H1 (cell line): Measurements from ENCODE around the gene FBLIM1. TPM values are rescaled to one million over a fixed set of nuclear protein-coding genes. Genes with fewer than 3 reads are reported as not detected.
A peak's percentile ranks its signal among the peaks of the same experiment; 100 is the strongest.

ENCODE experiments used
- CTCF ChIA-PET: fragments of 300-600 bp; sonication (Branson Sonifier 250); formaldehyde crosslinking; loops from one replicate; lab custom pipeline; 2021; ENCODE audit not compliant: partially characterized antibody; lab: Charles Lee
- POLR2A ChIA-PET: fragments of 300-600 bp; sonication (Branson Sonifier 250); formaldehyde crosslinking; loops from one replicate; lab custom pipeline; 2021; ENCODE audit warnings: inconsistent platforms; ENCODE audit not compliant: partially characterized antibody; lab: Charles Lee
- DNase-seq, 2 experiments: peaks; one replicate each; pipeline versions ENCODE4 v3.0.0 to v3.0.0-alpha.2; 2010 to 2022; ENCODE audit warnings: low spot score in 2 of 2, low read depth in 1 of 2, mixed read lengths in 1 of 2
- FAIRE-seq: peaks from 2 replicates; lab custom pipeline; 2011; peaks lifted over from hg19 to GRCh38; lab: Jason Lieb, UNC
- H2AFZ ChIP-seq: 2 replicates; pipeline ENCODE4 v1.8.1; 2012; ENCODE audit warnings: low read length, inconsistent platforms
- H2AK5ac ChIP-seq: 2 replicates; pipeline ENCODE4 v1.6.1; 2013; ENCODE audit warnings: low read depth, low read length
- H2BK120ac ChIP-seq: replicated peaks from 2 replicates; pipeline ENCODE3; 2013; ENCODE audit warnings: low read depth, low read length, inconsistent platforms
- H2BK12ac ChIP-seq: 2 replicates; pipeline ENCODE4 v1.6.1; 2013; ENCODE audit warnings: low read depth, low read length
- H2BK15ac ChIP-seq: 2 replicates; pipeline ENCODE4 v1.6.1; 2013; ENCODE audit warnings: low read length
- H2BK20ac ChIP-seq: 2 replicates; pipeline ENCODE4 v1.6.1; 2013; ENCODE audit warnings: low read length
- H2BK5ac ChIP-seq: 2 replicates; pipeline ENCODE4 v1.6.1; 2013; ENCODE audit warnings: low read depth, low read length
- H3K14ac ChIP-seq: 2 replicates; pipeline ENCODE4 v1.6.1; 2013; ENCODE audit warnings: inconsistent platforms; ENCODE audit not compliant: insufficient read length
- H3K18ac ChIP-seq: 2 replicates; pipeline ENCODE4 v1.6.1; 2013; ENCODE audit warnings: low read length; ENCODE audit errors: extremely low read depth
- H3K23ac ChIP-seq: 2 replicates; pipeline ENCODE4 v1.6.1; 2013; ENCODE audit warnings: inconsistent platforms; ENCODE audit not compliant: insufficient read length
- H3K23me2 ChIP-seq: 2 replicates; pipeline ENCODE4 v1.6.1; 2013; ENCODE audit warnings: low read depth, low read length
- H3K27ac ChIP-seq: 2 replicates; pipeline ENCODE4 v1.6.1; 2011; ENCODE audit warnings: low read depth, low read length, inconsistent platforms
- H3K27me3 ChIP-seq, 4 experiments: replicated peaks in 1 of 4; 1 replicate in 1 of 4; 2 replicates in 3 of 4; pipeline versions ENCODE4 v1.6.1 to v1.8.1; 2011 to 2013; ENCODE audit warnings: low read length in 3 of 4, mild to moderate bottlenecking in 3 of 4, inconsistent platforms in 2 of 4, mixed read lengths in 2 of 4, moderate library complexity in 1 of 4; ENCODE audit not compliant: control insufficient read depth in 3 of 4, insufficient read depth in 3 of 4; ENCODE audit errors: extremely low read depth in 1 of 4
- H3K36me3 ChIP-seq, 4 experiments: 2 replicates each; pipeline versions ENCODE4 v1.6.1 to v1.8.1; 2011 to 2013; ENCODE audit warnings: mild to moderate bottlenecking in 4 of 4, low read length in 3 of 4, moderate library complexity in 2 of 4, control low read depth in 1 of 4, inconsistent platforms in 1 of 4; ENCODE audit not compliant: insufficient read depth in 4 of 4, control insufficient read depth in 2 of 4
- H3K4ac ChIP-seq: replicated peaks from 2 replicates; pipeline ENCODE3; 2013; ENCODE audit warnings: low read length, low read depth, mixed read lengths, inconsistent platforms; ENCODE audit not compliant: insufficient read length
- H3K4me1 ChIP-seq, 4 experiments: replicated peaks in 1 of 4; 1 replicate in 1 of 4; 2 replicates in 3 of 4; pipeline versions ENCODE4 v1.6.1 to v1.8.1; 2011 to 2013; ENCODE audit warnings: low read length in 3 of 4, inconsistent platforms in 2 of 4, mixed read lengths in 1 of 4; ENCODE audit not compliant: insufficient read depth in 4 of 4, control insufficient read depth in 3 of 4
- H3K4me2 ChIP-seq, 2 experiments: 2 replicates each; pipeline versions ENCODE4 v1.6.1 to v1.8.1; 2011 to 2013; ENCODE audit warnings: low read depth in 2 of 2, low read length in 2 of 2, control low read depth in 1 of 2, inconsistent platforms in 1 of 2, mild to moderate bottlenecking in 1 of 2; ENCODE audit not compliant: insufficient read depth in 1 of 2
- H3K4me3 ChIP-seq, 4 experiments: fragments of 200-600, 300-600 bp in 1 of 4; sonication (generic), shearing (Covaris generic), sonication (Bioruptor Twin) in 1 of 4; 2 replicates each; pipeline versions ENCODE4 v1.5.1 to v1.8.1; 2011 to 2016; ENCODE audit warnings: low read length in 4 of 4, low read depth in 3 of 4, control low read depth in 2 of 4, inconsistent platforms in 2 of 4, mild to moderate bottlenecking in 2 of 4, mixed read lengths in 1 of 4, moderate library complexity in 1 of 4; ENCODE audit not compliant: insufficient read depth in 2 of 4; ENCODE audit errors: extremely low read depth in 1 of 4
- H3K56ac ChIP-seq: replicated peaks from 2 replicates; pipeline ENCODE3; 2013; ENCODE audit warnings: low read depth, mild to moderate bottlenecking, mixed read lengths, low read length, inconsistent platforms; ENCODE audit not compliant: insufficient read length
- H3K79me1 ChIP-seq: 2 replicates; pipeline ENCODE4 v1.6.1; 2013; ENCODE audit warnings: low read depth, low read length, control low read depth
- H3K79me2 ChIP-seq, 2 experiments: 2 replicates each; pipeline versions ENCODE4 v1.6.1 to v1.8.1; 2012 to 2013; ENCODE audit warnings: low read length in 2 of 2, mild to moderate bottlenecking in 2 of 2, inconsistent platforms in 1 of 2; ENCODE audit not compliant: insufficient read depth in 2 of 2, control insufficient read depth in 1 of 2
- H3K9ac ChIP-seq, 4 experiments: replicated peaks in 1 of 4; 1 replicate in 1 of 4; 2 replicates in 3 of 4; pipeline versions ENCODE4 v1.6.1 to v1.8.1; 2011 to 2013; ENCODE audit warnings: low read depth in 3 of 4, low read length in 3 of 4, control low read depth in 2 of 4, mild to moderate bottlenecking in 2 of 4, moderate library complexity in 2 of 4, inconsistent platforms in 1 of 4; ENCODE audit errors: extremely low read depth in 1 of 4
- H3K9me3 ChIP-seq, 2 experiments: 2 replicates each; pipeline versions ENCODE4 v1.6.1 to v1.8.1; 2012 to 2013; ENCODE audit warnings: mild to moderate bottlenecking in 2 of 2, moderate library complexity in 2 of 2, control low read depth in 1 of 2, inconsistent platforms in 1 of 2, low read depth in 1 of 2, low read length in 1 of 2, mixed read lengths in 1 of 2; ENCODE audit not compliant: insufficient read depth in 2 of 2
- H4K20me1 ChIP-seq, 2 experiments: replicated peaks in 1 of 2; 2 replicates each; pipeline versions ENCODE3 to v1.8.1; 2011 to 2013; ENCODE audit warnings: inconsistent platforms in 2 of 2, low read length in 2 of 2, mild to moderate bottlenecking in 1 of 2; ENCODE audit not compliant: insufficient read depth in 2 of 2, control insufficient read depth in 1 of 2
- H4K5ac ChIP-seq: 2 replicates; pipeline ENCODE4 v1.6.1; 2013; ENCODE audit warnings: low read length, low read depth, mixed read lengths, inconsistent platforms; ENCODE audit not compliant: insufficient read length
- H4K8ac ChIP-seq: 2 replicates; pipeline ENCODE4 v1.8.0; 2013; ENCODE audit warnings: mild to moderate bottlenecking, moderate library complexity, low read length, inconsistent platforms; ENCODE audit not compliant: insufficient read depth; ENCODE audit errors: extremely low read depth
- H4K91ac ChIP-seq: replicated peaks from 2 replicates; pipeline ENCODE3; 2013; ENCODE audit warnings: low read length, mixed read lengths, inconsistent platforms; ENCODE audit not compliant: insufficient read length
- KDM4A ChIP-seq: IDR thresholded peaks from one replicate; pipeline ENCODE4 v1.7.1; 2012; ENCODE audit warnings: low read depth, mild to moderate bottlenecking, moderate library complexity, low read length, inconsistent platforms; ENCODE audit not compliant: severe bottlenecking
- POLR2AphosphoS5 ChIP-seq: IDR thresholded peaks from 2 replicates; pipeline ENCODE4 v1.6.1; 2011; ENCODE audit warnings: low read depth, low read length
- RAD21 ChIP-seq, 2 experiments: IDR thresholded peaks in 1 of 2; conservative IDR thresholded peaks in 1 of 2; 2 replicates each; pipeline ENCODE4 v1.6.1; 2011; ENCODE audit warnings: low read depth in 2 of 2, low read length in 2 of 2, improper control_type of control experiment in 1 of 2, inconsistent platforms in 1 of 2, mild to moderate bottlenecking in 1 of 2, moderate library complexity in 1 of 2
- RFX5 ChIP-seq: IDR thresholded peaks from 2 replicates; pipeline ENCODE4 v1.6.1; 2011; ENCODE audit warnings: low read depth, low read length, improper control_type of control experiment, borderline replicate concordance
- SAP30 ChIP-seq: fragments of 300-600 bp; sonication (generic); IDR thresholded peaks from 2 replicates; pipeline ENCODE4 v1.7.1; 2012; ENCODE audit warnings: low read length, moderate library complexity, mild to moderate bottlenecking, inconsistent platforms; ENCODE audit not compliant: insufficient read depth, insufficient replicate concordance
- whole genome bisulfite sequencing, 2 experiments: shearing (Covaris generic) in 1 of 2; methylation state at CpG; one replicate each; pipeline versions ENCODE4 v1.1.6 to v1.1.7; 2013 to 2015; ENCODE audit warnings: low lambda C conversion rate in 2 of 2, mixed read lengths in 2 of 2, inconsistent platforms in 1 of 2, low coverage in 1 of 2, missing lambda C conversion rate in 1 of 2; ENCODE audit not compliant: insufficient replicate concordance in 2 of 2, insufficient coverage in 1 of 2, insufficient read length in 1 of 2; ENCODE audit errors: extremely low coverage in 1 of 2, missing lambda C conversion rate in 1 of 2; 5-methylcytosine and 5-hydroxymethylcytosine counted together
- polyA plus RNA-seq, 7 experiments: library from polyadenylated mRNA; depleted of rRNA in 3 of 7; stranded (reverse) in 5 of 7; unstranded in 2 of 7; fragments of >200 nt in 5 of 7; fragments of 200-250 nt in 2 of 7; gene quantifications; 1 replicate in 5 of 7; 2 replicates in 1 of 7; 4 replicates in 1 of 7; pipeline versions ENCODE4 v1.2.1 to v1.2.3, GENCODE V29; 2011 to 2013; ENCODE audit warnings: missing spikeins in 2 of 7, mixed read lengths in 2 of 7
- total RNA-seq: library from RNA; stranded (reverse); fragmentation: NEBNext Ultra II Directional; extraction: Animal tissue kit (Norgen Biotek cat#: 25700); gene quantifications from 2 replicates; pipeline ENCODE4 v1.2.1, GENCODE V29; 2021

FBLIM1 gene
- total and polyA plus RNA-seq, 2 of the 8 experiments (the other 6 are each of a cell fraction or from before 2014, with no cell fraction given) = 66.6 to 66.7 TPM

- no peak overlapping the region for H3K27ac ChIP-seq
- peaks cover 4 to 17% (median 8%) of the 10 kb centered on the region in 4 experiments; a peak in 6 of 8 replicates for H3K36me3 ChIP-seq
- peak overlapping the region in 2 of 4 experiments; percentile 1 to 31; a peak in 3 of 8 replicates for H3K4me3 ChIP-seq
- no peak for DNase-seq
- H2BK5ac ChIP-seq = peak overlapping the region; percentile 81
- no peak overlapping the region for H2AK5ac ChIP-seq
- H2BK15ac ChIP-seq = no peak overlapping the region
- peak overlapping the region; percentile 46 to 80 for H3K4me2 ChIP-seq
- TF ChIP-seq SAP30 (no peak), RFX5 (no peak), KDM4A (no peak), RAD21 (IDR thresholded peaks at IDR 0.05 in 1 of 2, conservative IDR thresholded peaks at IDR 0.05 in 1 of 2; ENCODE audit: low read depth in 2 of 2, low read length in 2 of 2) (peak; percentile 11 to 26; a peak in 1 of 4 replicates), POLR2AphosphoS5 (peak; percentile 19; the same call in 1 of the 2 replicates)
- H2BK120ac ChIP-seq = no peak overlapping the region
- no peak overlapping the region for H2BK20ac ChIP-seq
- H3K9ac ChIP-seq = no peak overlapping the region; a peak in 1 of 7 replicates
- peak overlapping the region; percentile 32 for H3K4ac ChIP-seq
- CTCF ChIA-PET = interaction anchor here (0.8 to 2.2 kb wide), 8 partner anchors 10 to 116 kb away, joined by 3 to 11 read pairs (median 3); partner anchors contain the start of gene TMEM82
- H3K4me1 ChIP-seq = peaks cover 9 to 31% (median 27%) of the 10 kb centered on the region in 4 experiments
- H3K79me1 ChIP-seq = peaks cover 18% of the 10 kb centered on the region
- H3K23me2 ChIP-seq = peaks cover 9% of the 10 kb centered on the region; the same call in 1 of the 2 replicates
- POLR2A ChIA-PET = interaction anchor here (0.7 to 2.8 kb wide), 14 partner anchors 11 to 216 kb away, joined by 3 to 17 read pairs (median 4); partner anchors contain the start of genes SPEN and ZBTB17
- H4K20me1 ChIP-seq = peaks cover 8 to 19% of the 10 kb centered on the region in 2 experiments
- peak overlapping the region; percentile 57 for H3K18ac ChIP-seq
- peak overlapping the region; percentile 51; the same call in 1 of the 2 replicates for H2BK12ac ChIP-seq
- no peaks in the 10 kb centered on the region for H3K27me3 ChIP-seq
- no peak overlapping the region for H4K8ac ChIP-seq
- H2AFZ ChIP-seq = no peak overlapping the region
- H3K14ac ChIP-seq = no peak overlapping the region
- no peak for FAIRE-seq
- H4K5ac ChIP-seq = no peak overlapping the region
- H3K23ac ChIP-seq = no peak overlapping the region
- peak overlapping the region; percentile 33 for H4K91ac ChIP-seq
- no peaks in the 10 kb centered on the region for H3K9me3 ChIP-seq
- peaks cover 0 to 49% of the 10 kb centered on the region in 2 experiments; a peak in 2 of 4 replicates for H3K79me2 ChIP-seq
- 80% methylated on average over 9 of the region's 12 CpGs; no CpG with 5 or more reads in 1 of the 2 experiments for WGBS, 2 experiments
- H3K56ac ChIP-seq = no peak overlapping the region
Measured at GRCh38 chr1:15760520-15761211, 2.1 kb downstream of the FBLIM1 start.
